Activated naive CD4-positive, alpha-beta T cell treated with anti-CD3 and anti-CD28 coated beads, Interleukin-2, amount 10 ng/mL, durations not matched to agents 7 days and 5 days (primary cell): Measurements from ENCODE around the gene SLC39A2.
A peak's percentile ranks its signal among the peaks of the same experiment; 100 is the strongest.

Experiments used
- CTCF ChIA-PET: fragments of 350-600 bp; sonication (Branson Sonifier 250); formaldehyde crosslinking; loops from one replicate; lab custom pipeline; 2021; ENCODE audit warnings: antibody characterized with exemption; lab: Charles Lee
- DNase-seq: peaks from one replicate; pipeline ENCODE4 v3.0.0-alpha.2; 2020
- H3K27ac Mint-ChIP-seq: one replicate; pipeline ENCODE4 v1.8.0; 2021; ENCODE audit warnings: mild to moderate bottlenecking, moderate library complexity, mixed read lengths
- H3K27me3 Mint-ChIP-seq: one replicate; pipeline ENCODE4 v1.8.0; 2021; ENCODE audit warnings: mild to moderate bottlenecking, mixed read lengths
- H3K36me3 Mint-ChIP-seq: one replicate; pipeline ENCODE4 v1.8.0; 2021; ENCODE audit warnings: mixed read lengths
- H3K4me1 Mint-ChIP-seq: one replicate; pipeline ENCODE4 v1.8.0; 2021; ENCODE audit warnings: mixed read lengths
- H3K4me3 Mint-ChIP-seq: one replicate; pipeline ENCODE4 v1.8.0; 2021; ENCODE audit warnings: mild to moderate bottlenecking, moderate library complexity, mixed read lengths
- H3K9me3 Mint-ChIP-seq: one replicate; pipeline ENCODE4 v1.8.0; 2021; ENCODE audit warnings: mixed read lengths

The SLC39A2 gene

DNA sequence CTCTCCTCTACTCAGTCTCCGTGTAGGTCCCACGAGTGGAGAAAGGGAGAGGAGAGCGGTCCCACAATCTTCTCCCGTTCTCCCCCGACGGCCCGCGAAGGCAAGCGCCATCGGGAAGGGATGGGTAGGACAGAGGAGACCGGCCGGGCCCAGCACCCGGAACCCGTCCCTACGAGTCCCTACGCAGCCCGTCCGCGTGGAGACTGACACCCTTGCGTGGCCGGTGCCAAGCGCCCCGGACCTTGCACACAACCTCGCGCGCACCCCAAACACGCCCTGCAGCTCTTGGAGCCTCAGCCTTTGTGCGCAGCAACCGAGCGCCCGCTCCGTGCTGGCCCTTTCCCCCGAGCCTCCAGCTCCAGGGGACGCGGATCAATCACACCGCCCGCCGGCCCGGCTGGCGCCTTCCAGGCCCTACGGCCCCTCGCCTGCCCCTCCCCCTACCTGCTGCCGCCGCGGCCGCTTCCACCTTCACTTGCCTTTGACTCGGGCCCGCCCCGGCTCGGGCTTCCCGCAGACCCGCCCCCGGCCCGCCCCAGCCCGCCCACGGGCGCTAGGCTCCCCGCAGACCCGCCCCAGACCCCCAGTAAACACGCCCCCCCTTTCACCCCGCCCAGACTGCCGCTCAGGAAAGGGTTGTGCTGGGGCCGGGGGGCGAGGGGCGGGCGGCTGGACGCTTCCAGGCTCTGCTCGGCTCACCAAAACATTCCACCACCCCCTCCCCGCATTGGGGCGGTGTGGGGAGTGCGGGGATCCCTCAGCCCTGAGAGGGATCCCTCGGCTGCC lies 25.7 kb downstream of the SLC39A2 start, which contains the start of gene NDRG2:
Gene NDRG2, minus strand, starts transcription at position 477 of the 786 bp plus-strand sequence. CDS start 1,746 bp downstream, outside the sequence.
- H3K27ac Mint-ChIP-seq, result no peak within 1 kb of the TSS
- peak within 1 kb of the TSS; percentile 75 for H3K4me3 Mint-ChIP-seq
- H3K9me3 Mint-ChIP-seq, result no peaks in the 10 kb centered on the region
- peaks cover 13% of the 10 kb centered on the region for H3K4me1 Mint-ChIP-seq
- peak; percentile 84 for DNase-seq
- no peaks in the 10 kb centered on the region for H3K36me3 Mint-ChIP-seq
- CTCF ChIA-PET, result interaction anchor here (0.6 to 1.4 kb wide), 3 partner anchors 10 to 80 kb away, joined by 3 to 4 read pairs (median 3); no protein-coding TSS in a partner anchor
- H3K27me3 Mint-ChIP-seq, result peaks cover 62% of the 10 kb centered on the region

DNA sequence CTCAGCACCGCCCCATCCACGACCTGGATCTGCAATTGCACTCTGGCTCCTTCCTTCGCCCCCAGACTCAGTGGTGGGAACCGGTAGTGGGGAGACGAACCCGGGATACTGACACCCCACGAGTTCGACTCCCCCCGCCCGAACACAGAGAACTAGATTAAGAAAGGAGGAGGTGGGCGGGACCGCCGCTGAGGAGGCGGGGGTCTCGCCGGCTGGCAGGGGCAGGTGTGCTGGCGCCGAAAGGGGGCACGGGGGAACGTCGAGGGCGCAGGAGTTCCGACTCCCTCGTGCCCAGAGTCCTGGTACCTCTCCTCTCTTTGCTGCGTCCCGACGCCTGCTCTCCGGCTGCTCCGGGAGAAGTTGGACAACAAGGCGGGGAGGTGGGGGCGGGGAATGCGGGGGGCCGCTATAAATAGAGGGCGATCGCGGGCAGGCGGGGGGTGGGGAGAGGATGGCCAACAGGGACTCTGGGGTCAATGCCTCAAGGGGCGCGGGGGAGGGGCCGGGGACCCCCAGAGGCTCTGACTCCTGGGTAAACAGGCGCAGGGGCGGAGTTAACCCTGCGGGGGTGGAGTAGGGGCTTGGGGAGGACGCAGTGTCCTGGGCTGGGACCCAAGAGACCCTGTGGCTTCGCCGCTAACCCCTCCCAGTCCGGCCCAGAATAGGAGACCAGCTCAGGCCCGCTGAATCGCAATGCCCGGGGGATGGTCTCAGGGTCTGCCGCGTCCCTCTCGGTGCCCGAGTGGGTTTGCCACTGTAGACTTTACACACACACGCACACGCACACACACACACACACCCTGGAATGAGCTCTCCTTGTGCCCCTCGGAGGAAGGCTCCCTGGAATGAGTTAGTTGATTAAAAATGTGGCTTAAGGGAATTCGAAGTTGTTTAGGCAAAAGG lies 26.5 kb downstream of the SLC39A2 start:
- Mint-ChIP-seq H3K27me3 (peaks cover 68% of the 10 kb centered on the region), H3K4me1 (peaks cover 13% of the 10 kb centered on the region), H3K4me3 (peak overlapping the region; percentile 75), H3K27ac (no peak overlapping the region), H3K9me3 (no peaks in the 10 kb centered on the region), H3K36me3 (no peaks in the 10 kb centered on the region)
- peak; percentile 27 for DNase-seq
- CTCF ChIA-PET, result interaction anchor here (0.8 to 1.6 kb wide), 5 partner anchors 11 to 77 kb away, joined by 3 to 5 read pairs (median 4); no protein-coding TSS in a partner anchor

DNA sequence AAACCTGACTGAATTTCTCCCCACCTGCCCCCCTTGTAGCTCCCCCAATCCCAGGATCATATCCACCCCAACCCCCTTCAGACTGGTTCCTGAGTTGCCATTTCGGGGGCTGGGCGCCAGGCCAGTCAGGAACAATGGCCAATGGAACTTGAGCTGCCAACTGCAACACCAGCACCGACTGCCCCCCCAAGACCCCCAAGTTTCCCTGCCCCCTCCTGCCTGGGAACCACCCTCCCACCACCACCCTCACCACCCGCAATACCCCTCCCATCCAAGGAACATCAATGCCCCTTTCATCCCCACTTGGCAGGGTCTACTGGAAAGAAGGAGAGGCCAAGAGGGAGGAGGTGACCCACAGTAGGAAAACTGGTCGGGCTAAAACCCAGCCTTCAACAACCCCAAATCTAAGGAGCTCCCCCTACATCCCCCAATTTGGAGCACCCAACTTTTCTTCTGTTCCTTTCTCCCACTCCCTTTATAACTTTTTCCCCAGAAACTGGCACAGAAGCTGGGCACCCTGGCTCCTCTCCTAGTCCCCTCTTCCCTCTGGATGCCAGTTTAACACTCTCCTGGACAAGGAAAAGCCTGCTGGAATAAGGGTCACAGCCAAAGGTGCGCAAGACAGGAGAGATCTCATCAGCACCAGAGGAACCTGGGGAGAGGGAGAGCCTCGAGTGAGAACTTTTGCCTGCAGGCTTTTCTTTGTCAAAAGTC lies 27.3 kb downstream of the SLC39A2 start:
- CTCF ChIA-PET, result interaction anchor here (0.8 to 1.6 kb wide), 4 partner anchors 10 to 77 kb away, joined by 3 to 5 read pairs (median 4); no protein-coding TSS in a partner anchor
- Mint-ChIP-seq H3K27ac (peak overlapping the region; percentile 29), H3K4me3 (peak overlapping the region; percentile 11), H3K4me1 (peaks cover 13% of the 10 kb centered on the region), H3K27me3 (peaks cover 66% of the 10 kb centered on the region), H3K36me3 (no peaks in the 10 kb centered on the region), H3K9me3 (no peaks in the 10 kb centered on the region)
- no peak for DNase-seq

DNA sequence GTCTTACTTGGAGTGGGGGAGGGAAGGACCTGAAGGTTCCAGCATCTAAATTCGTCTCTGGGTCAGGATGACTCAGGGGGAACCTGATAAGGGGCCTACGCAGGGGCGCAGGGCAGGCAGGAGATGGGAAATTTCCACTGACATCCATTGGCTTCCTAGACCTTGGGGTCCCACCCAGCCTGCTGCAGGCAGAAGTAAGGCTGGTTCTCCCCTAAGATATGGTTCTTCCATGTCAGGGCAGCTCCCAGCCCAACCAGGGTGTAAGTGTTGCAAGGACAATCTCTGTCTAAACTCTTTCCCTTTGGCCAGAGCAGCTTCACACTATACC lies 27.9 kb downstream of the SLC39A2 start:
- no peaks in the 10 kb centered on the region for H3K36me3 Mint-ChIP-seq
- no peak for DNase-seq
- no peaks in the 10 kb centered on the region for H3K9me3 Mint-ChIP-seq
- no peak overlapping the region for H3K4me3 Mint-ChIP-seq
- H3K4me1 Mint-ChIP-seq, result peaks cover 13% of the 10 kb centered on the region
- H3K27me3 Mint-ChIP-seq, result peaks cover 66% of the 10 kb centered on the region
- CTCF ChIA-PET, result interaction anchor here (1.3 to 1.6 kb wide), 2 partner anchors 9 to 12 kb away, joined by 3 to 5 read pairs; no protein-coding TSS in a partner anchor
- no peak overlapping the region for H3K27ac Mint-ChIP-seq

- CTCF ChIA-PET, result interaction anchor here (1.3 to 8.2 kb wide), 2 partner anchors 11 to 14 kb away, joined by 4 to 67 read pairs; no protein-coding TSS in a partner anchor
Observed at GRCh38 chr14:21029917-21030316, 30.8 kb downstream of the SLC39A2 start, which contains the start of gene TPPP2. Gene TPPP2 (plus strand): TSS chr14:21030217. CDS start chr14:21030582, 365 bp downstream.

DNA sequence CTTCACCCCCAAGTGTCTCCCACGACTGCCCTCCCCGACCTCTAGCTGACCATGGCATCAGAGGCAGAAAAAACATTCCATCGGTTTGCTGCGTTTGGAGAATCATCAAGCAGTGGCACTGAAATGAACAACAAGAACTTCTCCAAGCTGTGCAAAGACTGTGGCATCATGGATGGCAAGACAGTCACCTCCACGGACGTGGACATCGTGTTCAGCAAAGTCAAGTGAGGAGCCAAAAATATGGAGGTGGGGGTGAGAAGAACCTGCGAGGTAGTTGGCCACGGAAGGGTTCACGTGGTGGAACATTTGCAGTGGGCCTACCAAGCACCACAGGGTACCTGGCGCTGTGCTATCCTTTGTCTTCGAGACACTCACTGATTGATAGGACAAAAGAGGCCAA lies 31.4 kb downstream of the SLC39A2 start:
- no peak overlapping the region for H3K4me3 Mint-ChIP-seq
- H3K27ac Mint-ChIP-seq, result no peak overlapping the region
- CTCF ChIA-PET, result interaction anchor here (8.2 kb wide), 1 partner anchor 14 kb away, joined by 67 read pairs; no protein-coding TSS in a partner anchor

More at GRCh38 chr14:21029917-21030316, 30.8 kb downstream of the SLC39A2 start, which contains the start of gene TPPP2:
- H3K36me3 Mint-ChIP-seq, result no peaks in the 10 kb centered on the region
- no peak within 1 kb of the TSS for H3K4me3 Mint-ChIP-seq
- no peaks in the 10 kb centered on the region for H3K4me1 Mint-ChIP-seq
- H3K27me3 Mint-ChIP-seq, result peaks cover 54% of the 10 kb centered on the region
- no peak within 1 kb of the TSS for H3K27ac Mint-ChIP-seq
- no peaks in the 10 kb centered on the region for H3K9me3 Mint-ChIP-seq
- DNase-seq, result no peak

DNA sequence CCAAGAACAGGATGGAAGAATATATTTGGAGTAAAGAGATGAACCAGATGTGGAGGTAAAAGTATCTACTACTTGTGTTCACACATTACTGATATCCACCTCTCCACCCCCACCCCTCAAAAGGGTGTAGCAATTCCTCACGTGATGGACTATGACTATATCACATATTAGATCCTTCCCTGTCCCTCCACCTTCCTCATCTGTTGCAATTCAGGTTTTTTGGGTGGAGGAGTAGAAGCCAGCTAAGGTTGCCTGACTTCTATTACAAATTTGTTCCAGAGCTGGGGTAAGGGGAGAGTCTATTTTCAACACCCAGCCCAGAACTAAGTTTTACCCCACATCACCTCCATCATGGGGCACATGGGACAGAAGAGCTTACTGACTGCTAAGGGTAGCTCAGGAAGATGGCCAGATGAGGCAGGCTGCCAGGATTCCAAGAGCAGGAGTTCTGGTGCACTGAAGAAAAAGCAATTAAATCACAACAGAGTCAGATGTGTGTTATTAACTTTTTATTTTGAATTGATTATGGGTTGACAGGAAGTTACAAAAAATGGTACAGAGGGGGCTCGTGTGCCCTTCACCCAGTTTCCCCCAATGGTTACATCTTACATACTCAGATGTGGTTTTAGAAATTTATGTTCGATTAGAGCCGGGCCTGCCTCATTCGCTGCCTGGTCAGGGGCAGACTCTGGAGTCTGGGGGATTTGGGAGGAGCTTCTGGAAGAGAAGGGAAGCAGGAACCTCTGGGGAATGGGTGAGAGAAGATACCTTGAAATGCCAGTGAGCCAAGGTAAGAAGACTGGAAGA lies 33.4 kb downstream of the SLC39A2 start:
- CTCF ChIA-PET, result interaction anchor here (1.0 to 8.2 kb wide), 4 partner anchors 8 to 72 kb away, joined by 3 to 67 read pairs (median 8); no protein-coding TSS in a partner anchor
- no peaks in the 10 kb centered on the region for H3K4me1 Mint-ChIP-seq
- no peak overlapping the region for H3K27ac Mint-ChIP-seq
- H3K9me3 Mint-ChIP-seq, result no peaks in the 10 kb centered on the region
- H3K27me3 Mint-ChIP-seq, result peaks cover 47% of the 10 kb centered on the region
- H3K4me3 Mint-ChIP-seq, result no peak overlapping the region
- no peaks in the 10 kb centered on the region for H3K36me3 Mint-ChIP-seq
- DNase-seq, result no peak

More for the DNA sequence above, 31.4 kb downstream of the SLC39A2 start:
- Mint-ChIP-seq H3K36me3 (no peaks in the 10 kb centered on the region), H3K27me3 (peaks cover 54% of the 10 kb centered on the region), H3K9me3 (no peaks in the 10 kb centered on the region), H3K4me1 (no peaks in the 10 kb centered on the region)
- DNase-seq, result no peak

GRCh38 chr14:21033133-21033698 lies 34.1 kb downstream of the SLC39A2 start:
- Mint-ChIP-seq H3K36me3 (no peaks in the 10 kb centered on the region), H3K27ac (no peak overlapping the region), H3K4me1 (no peaks in the 10 kb centered on the region), H3K4me3 (no peak overlapping the region), H3K9me3 (no peaks in the 10 kb centered on the region), H3K27me3 (peaks cover 47% of the 10 kb centered on the region)
- CTCF ChIA-PET, result interaction anchor here (3.2 to 8.2 kb wide), 2 partner anchors 17 to 71 kb away, joined by 13 to 67 read pairs; no protein-coding TSS in a partner anchor
- no peak for DNase-seq

- CTCF ChIA-PET, result interaction anchor here (8.2 kb wide), 1 partner anchor 19 kb away, joined by 67 read pairs; no protein-coding TSS in a partner anchor
- H3K27ac Mint-ChIP-seq, result no peak within 1 kb of the TSS
- DNase-seq, result no peak
Observed at GRCh38 chr14:21034707-21035106, 35.6 kb downstream of the SLC39A2 start, which contains the start of gene RNASE13. Gene RNASE13 (minus strand): TSS chr14:21034807. CDS start chr14:21034288, 519 bp downstream.

GRCh38 chr14:21036751-21037150 lies 37.7 kb downstream of the SLC39A2 start:
- Mint-ChIP-seq H3K27me3 (peaks cover 48% of the 10 kb centered on the region), H3K4me3 (no peak overlapping the region), H3K4me1 (no peaks in the 10 kb centered on the region), H3K9me3 (no peaks in the 10 kb centered on the region), H3K27ac (no peak overlapping the region), H3K36me3 (no peaks in the 10 kb centered on the region)
- CTCF ChIA-PET, result interaction anchor here (0.9 to 8.2 kb wide), 4 partner anchors 10 to 56 kb away, joined by 4 to 67 read pairs (median 6); no protein-coding TSS in a partner anchor
- no peak for DNase-seq

More at GRCh38 chr14:21034707-21035106, 35.6 kb downstream of the SLC39A2 start, which contains the start of gene RNASE13:
- Mint-ChIP-seq H3K4me1 (no peaks in the 10 kb centered on the region), H3K4me3 (no peak within 1 kb of the TSS), H3K9me3 (no peaks in the 10 kb centered on the region), H3K36me3 (no peaks in the 10 kb centered on the region), H3K27me3 (peaks cover 59% of the 10 kb centered on the region)

GRCh38 chr14:21037156-21037555 lies 38.1 kb downstream of the SLC39A2 start:
- no peak for DNase-seq
- no peaks in the 10 kb centered on the region for H3K36me3 Mint-ChIP-seq
- no peaks in the 10 kb centered on the region for H3K4me1 Mint-ChIP-seq
- no peaks in the 10 kb centered on the region for H3K9me3 Mint-ChIP-seq
- H3K27me3 Mint-ChIP-seq, result peaks cover 48% of the 10 kb centered on the region
- no peak overlapping the region for H3K4me3 Mint-ChIP-seq
- CTCF ChIA-PET, result interaction anchor here (1.4 to 8.2 kb wide), 2 partner anchors 21 to 25 kb away, joined by 6 to 67 read pairs; no protein-coding TSS in a partner anchor
- no peak overlapping the region for H3K27ac Mint-ChIP-seq
